Measurements from ENCODE around the gene OSBPL8.

GRCh38 chr12:76504606-76505005, 55.0 kb downstream of the OSBPL8 start:
- TF ChIP-seq, protein P1, sequence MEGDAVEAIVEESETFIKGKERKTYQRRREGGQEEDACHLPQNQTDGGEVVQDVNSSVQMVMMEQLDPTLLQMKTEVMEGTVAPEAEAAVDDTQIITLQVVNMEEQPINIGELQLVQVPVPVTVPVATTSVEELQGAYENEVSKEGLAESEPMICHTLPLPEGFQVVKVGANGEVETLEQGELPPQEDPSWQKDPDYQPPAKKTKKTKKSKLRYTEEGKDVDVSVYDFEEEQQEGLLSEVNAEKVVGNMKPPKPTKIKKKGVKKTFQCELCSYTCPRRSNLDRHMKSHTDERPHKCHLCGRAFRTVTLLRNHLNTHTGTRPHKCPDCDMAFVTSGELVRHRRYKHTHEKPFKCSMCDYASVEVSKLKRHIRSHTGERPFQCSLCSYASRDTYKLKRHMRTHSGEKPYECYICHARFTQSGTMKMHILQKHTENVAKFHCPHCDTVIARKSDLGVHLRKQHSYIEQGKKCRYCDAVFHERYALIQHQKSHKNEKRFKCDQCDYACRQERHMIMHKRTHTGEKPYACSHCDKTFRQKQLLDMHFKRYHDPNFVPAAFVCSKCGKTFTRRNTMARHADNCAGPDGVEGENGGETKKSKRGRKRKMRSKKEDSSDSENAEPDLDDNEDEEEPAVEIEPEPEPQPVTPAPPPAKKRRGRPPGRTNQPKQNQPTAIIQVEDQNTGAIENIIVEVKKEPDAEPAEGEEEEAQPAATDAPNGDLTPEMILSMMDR (IDR thresholded peaks at IDR 0.05; ENCODE audit: low read length): no peak
- no peak for TF ChIP-seq EZH2 (IDR thresholded peaks at IDR 0.05; ENCODE audit: borderline replicate concordance, low read length)
